HCT116 (cell line): Measurements from ENCODE around the gene LRRC4C. TPM values are rescaled to one million over a fixed set of nuclear protein-coding genes. Genes with fewer than 3 reads are reported as not detected.

Experiments used
- ATAC-seq: fragments of 200-7000 bp; cut with Tn5 transposase; 2 replicates; pipeline ENCODE4 v1.9.1; 2020; ENCODE audit warnings: mild to moderate bottlenecking, moderate library complexity
- BruUV-seq: library from RNA; stranded (reverse); fragments of 400-500 nt; replicated peaks from 2 replicates; lab custom pipeline; 2021; lab: Mats Ljungman, UMichigan
- CTCF ChIA-PET: fragments of 300-600 bp; sonication (Branson Sonifier 250); formaldehyde crosslinking; loops from one replicate; lab custom pipeline; 2021; ENCODE audit warnings: antibody characterized with exemption; lab: Charles Lee
- POLR2A ChIA-PET: fragments of 300-600, 350-600 bp; sonication (Branson Sonifier 250); formaldehyde crosslinking; loops from one replicate; lab custom pipeline; 2021; ENCODE audit warnings: antibody characterized with exemption; lab: Charles Lee
- RAD21 ChIA-PET, 2 experiments: fragments of 300-600 bp; sonication (Branson Sonifier 250); formaldehyde crosslinking; loops; one replicate each; lab custom pipeline; 2023; ENCODE audit warnings: low total read pairs in 2 of 2; ENCODE audit not compliant: uncharacterized antibody in 2 of 2, unreplicated experiment in 2 of 2, low non-redundant PET in 1 of 2; lab: Charles Lee
- DNase-seq: peaks from one replicate; pipeline ENCODE4 v3.0.0-alpha.2; 2010; ENCODE audit warnings: low read depth, low spot score
- H2AFZ ChIP-seq: fragments of 200-600 bp; shearing (Covaris generic), sonication (generic); 2 replicates; pipeline ENCODE4 v1.6.1; 2017; ENCODE audit warnings: low read depth, mixed run types, mixed read lengths, antibody characterized with exemption, low read length; ENCODE audit not compliant: poor library complexity, severe bottlenecking
- H3K27ac ChIP-seq: 2 replicates; pipeline ENCODE4 v1.5.1; 2012; ENCODE audit warnings: low read depth, low read length
- H3K27me3 ChIP-seq: fragments of 200-600 bp; sonication (generic); 2 replicates; pipeline ENCODE4 v1.6.1; 2016; ENCODE audit warnings: mixed run types, low read length, mixed read lengths; ENCODE audit not compliant: insufficient read depth
- H3K36me3 ChIP-seq, 2 experiments: fragments of 200-500 bp in 1 of 2; fragments of 200-600 bp in 1 of 2; sonication (Bioruptor generic) in 1 of 2; sonication (generic) in 1 of 2; 2 replicates each; pipeline versions ENCODE4 v1.5.1 to v1.6.1; 2014 to 2016; ENCODE audit warnings: low read length in 2 of 2, inconsistent platforms in 1 of 2, mixed read lengths in 1 of 2, mixed run types in 1 of 2; ENCODE audit not compliant: insufficient read depth in 2 of 2, control insufficient read depth in 1 of 2
- H3K4me1 ChIP-seq, 2 experiments: fragments of 200-600 bp in 1 of 2; sonication (generic) in 1 of 2; 2 replicates each; pipeline versions ENCODE4 v1.5.1 to v1.6.1; 2012 to 2017; ENCODE audit warnings: low read length in 2 of 2, inconsistent platforms in 1 of 2, mild to moderate bottlenecking in 1 of 2, mixed read lengths in 1 of 2, mixed run types in 1 of 2, moderate library complexity in 1 of 2; ENCODE audit not compliant: insufficient read depth in 2 of 2, control insufficient read depth in 1 of 2
- H3K4me2 ChIP-seq: fragments of 200-600 bp; sonication (generic); 2 replicates; pipeline ENCODE4 v1.6.1; 2017; ENCODE audit warnings: mixed run types, low read length, mixed read lengths
- H3K4me3 ChIP-seq, 2 experiments: fragments of 200-600 bp in 1 of 2; sonication (generic) in 1 of 2; replicated peaks in 1 of 2; 2 replicates each; pipeline ENCODE4 v1.5.1; 2011 to 2016; ENCODE audit warnings: low read length in 2 of 2, control low read depth in 1 of 2, low read depth in 1 of 2, mild to moderate bottlenecking in 1 of 2, mixed read lengths in 1 of 2, mixed run types in 1 of 2
- H3K79me2 ChIP-seq: fragments of 200-600 bp; sonication (generic); 2 replicates; pipeline ENCODE4 v1.6.1; 2017; ENCODE audit warnings: mild to moderate bottlenecking, mixed run types, low read length, moderate library complexity, mixed read lengths; ENCODE audit not compliant: insufficient read depth
- H3K9ac ChIP-seq: fragments of 200-600 bp; sonication (generic); 2 replicates; pipeline ENCODE4 v1.6.1; 2016; ENCODE audit warnings: low read length, mixed read lengths
- H3K9me2 ChIP-seq: fragments of 200-600 bp; sonication (generic), shearing (Covaris generic); 2 replicates; pipeline ENCODE4 v1.6.1; 2017; ENCODE audit warnings: mixed run types, mild to moderate bottlenecking, moderate library complexity; ENCODE audit not compliant: insufficient read depth
- H3K9me3 ChIP-seq, 2 experiments: fragments of 200-500 bp in 1 of 2; fragments of 200-600 bp in 1 of 2; sonication (Bioruptor generic) in 1 of 2; sonication (generic) in 1 of 2; 2 replicates each; pipeline ENCODE4 v1.6.1; 2014 to 2017; ENCODE audit warnings: low read length in 2 of 2, mixed read lengths in 2 of 2, inconsistent platforms in 1 of 2, low read depth in 1 of 2, mild to moderate bottlenecking in 1 of 2, mixed run types in 1 of 2, moderate library complexity in 1 of 2; ENCODE audit not compliant: control insufficient read depth in 1 of 2, insufficient read depth in 1 of 2
- H4K20me1 ChIP-seq: fragments of 200-600 bp; sonication (generic), shearing (Covaris generic); 2 replicates; pipeline ENCODE4 v1.6.1; 2017; ENCODE audit warnings: mixed run types, mild to moderate bottlenecking, moderate library complexity; ENCODE audit not compliant: insufficient read depth
- CBX3 ChIP-seq: IDR thresholded peaks from 2 replicates; pipeline ENCODE4 v1.6.1; 2012; ENCODE audit warnings: low read depth
- EGR1 ChIP-seq: IDR thresholded peaks from 2 replicates; pipeline ENCODE4 v1.6.1; 2012; ENCODE audit warnings: low read depth
- EZH2phosphoT487 ChIP-seq: fragments of 200-600 bp; IDR thresholded peaks from 2 replicates; pipeline ENCODE4 v1.6.1; 2018; ENCODE audit warnings: antibody characterized with exemption, borderline replicate concordance
- FOSL1 ChIP-seq: IDR thresholded peaks from 2 replicates; pipeline ENCODE4 v1.6.1; 2012; ENCODE audit warnings: low read depth
- POLR2A ChIP-seq: IDR thresholded peaks from 2 replicates; pipeline ENCODE4 v1.7.0; 2011; ENCODE audit warnings: borderline replicate concordance; ENCODE audit not compliant: insufficient read depth, insufficient read length; ENCODE audit errors: extremely low read depth
- POLR2AphosphoS5 ChIP-seq: IDR thresholded peaks from 2 replicates; pipeline ENCODE4 v1.6.1; 2011; ENCODE audit warnings: mild to moderate bottlenecking, low read depth, low read length, moderate library complexity
- REST ChIP-seq: IDR thresholded peaks from 2 replicates; pipeline ENCODE4 v1.6.1; 2012; ENCODE audit warnings: low read depth
- SIN3A ChIP-seq: IDR thresholded peaks from 2 replicates; pipeline ENCODE4 v1.6.1; 2012; ENCODE audit warnings: low read depth
- SRF ChIP-seq: IDR thresholded peaks from 2 replicates; pipeline ENCODE4 v1.6.1; 2012; ENCODE audit warnings: low read depth
- YY1 ChIP-seq: IDR thresholded peaks from 2 replicates; pipeline ENCODE4 v1.6.1; 2011; ENCODE audit warnings: low read length, low read depth, moderate library complexity, mild to moderate bottlenecking; ENCODE audit not compliant: insufficient replicate concordance; ENCODE audit errors: extremely low read depth
- ZFX ChIP-seq: fragments of 450-650 bp; IDR thresholded peaks from 2 replicates; pipeline ENCODE4 v1.6.1; 2017
- ZNF274 ChIP-seq: fragments of 200-500 bp; sonication (Bioruptor generic); IDR thresholded peaks from 2 replicates; pipeline ENCODE4 v1.6.1; 2014; ENCODE audit warnings: mild to moderate bottlenecking, low read depth, low read length, inconsistent platforms
- intact Hi-C: fragments of 100-400 bp; cut with micrococcal nuclease; formaldehyde crosslinking; loops from 2 replicates; pipeline ENCODE4 v1.10.0; 2022
- total RNA-seq: library from RNA; stranded (reverse); gene quantifications from one replicate; pipeline ENCODE4 v1.2.1, GENCODE V29; 2021; ENCODE audit not compliant: unreplicated experiment
- TF ChIP-seq, protein P1 (sequence below), 3 experiments: fragments of 200-600 bp in 1 of 3; sonication (generic) in 1 of 3; IDR thresholded peaks in 2 of 3; conservative IDR thresholded peaks in 1 of 3; 2 replicates each; pipeline ENCODE4 v1.5.1; 2012 to 2017; ENCODE audit warnings: low read depth in 2 of 3, low read length in 2 of 3, antibody characterized with exemption in 1 of 3, borderline replicate concordance in 1 of 3, control low read depth in 1 of 3, mild to moderate bottlenecking in 1 of 3, mixed read lengths in 1 of 3, mixed run types in 1 of 3, moderate library complexity in 1 of 3; ENCODE audit not compliant: insufficient read depth in 1 of 3
- TF ChIP-seq, protein P2 (sequence below): IDR thresholded peaks from 2 replicates; pipeline ENCODE4 v1.6.1; 2012

LRRC4C gene
- total RNA-seq, 1 experiment from 2014 or later = not detected

GRCh38 chr11:41383768-41384167 lies 75.7 kb downstream of the LRRC4C start:
- Histone ChIP-seq H3K79me2 (no peaks in the 10 kb centered on the region), H3K9me2 (no peaks in the 10 kb centered on the region), H3K4me2 (no peak overlapping the region), H2AFZ (no peak overlapping the region), H3K9ac (no peak overlapping the region), H3K36me3 (no peaks in the 10 kb centered on the region), H3K4me1 (no peaks in the 10 kb centered on the region)
- no peak for DNase-seq
- ChIA-PET CTCF (no interaction called here), POLR2A (no interaction called here)
- TF ChIP-seq, protein P1, sequence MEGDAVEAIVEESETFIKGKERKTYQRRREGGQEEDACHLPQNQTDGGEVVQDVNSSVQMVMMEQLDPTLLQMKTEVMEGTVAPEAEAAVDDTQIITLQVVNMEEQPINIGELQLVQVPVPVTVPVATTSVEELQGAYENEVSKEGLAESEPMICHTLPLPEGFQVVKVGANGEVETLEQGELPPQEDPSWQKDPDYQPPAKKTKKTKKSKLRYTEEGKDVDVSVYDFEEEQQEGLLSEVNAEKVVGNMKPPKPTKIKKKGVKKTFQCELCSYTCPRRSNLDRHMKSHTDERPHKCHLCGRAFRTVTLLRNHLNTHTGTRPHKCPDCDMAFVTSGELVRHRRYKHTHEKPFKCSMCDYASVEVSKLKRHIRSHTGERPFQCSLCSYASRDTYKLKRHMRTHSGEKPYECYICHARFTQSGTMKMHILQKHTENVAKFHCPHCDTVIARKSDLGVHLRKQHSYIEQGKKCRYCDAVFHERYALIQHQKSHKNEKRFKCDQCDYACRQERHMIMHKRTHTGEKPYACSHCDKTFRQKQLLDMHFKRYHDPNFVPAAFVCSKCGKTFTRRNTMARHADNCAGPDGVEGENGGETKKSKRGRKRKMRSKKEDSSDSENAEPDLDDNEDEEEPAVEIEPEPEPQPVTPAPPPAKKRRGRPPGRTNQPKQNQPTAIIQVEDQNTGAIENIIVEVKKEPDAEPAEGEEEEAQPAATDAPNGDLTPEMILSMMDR (IDR thresholded peaks at IDR 0.05 in 2 of 3, conservative IDR thresholded peaks at IDR 0.05 in 1 of 3; ENCODE audit: borderline replicate concordance in 1 of 3, insufficient read depth in 1 of 3, low read depth in 2 of 3, low read length in 2 of 3) = no peak
- TF ChIP-seq, protein P2, sequence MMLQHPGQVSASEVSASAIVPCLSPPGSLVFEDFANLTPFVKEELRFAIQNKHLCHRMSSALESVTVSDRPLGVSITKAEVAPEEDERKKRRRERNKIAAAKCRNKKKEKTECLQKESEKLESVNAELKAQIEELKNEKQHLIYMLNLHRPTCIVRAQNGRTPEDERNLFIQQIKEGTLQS = no peak
- TF ChIP-seq REST (no peak), POLR2AphosphoS5 (no peak), POLR2A (no peak), FOSL1 (no peak), EGR1 (no peak), ZNF274 (no peak), ZFX (no peak), SRF (no peak), YY1 (no peak), CBX3 (no peak), SIN3A (no peak), EZH2phosphoT487 (no peak)
- TF ChIP-seq, all 23 proteins: peak for 0
- no peaks in the 10 kb centered on the region for H4K20me1 ChIP-seq
- peaks cover 9% of the 10 kb centered on the region in 2 experiments; a peak in 2 of 4 replicates for H3K9me3 ChIP-seq
- intact Hi-C loops = no loop called here
- H3K27ac ChIP-seq = no peak overlapping the region
- no peaks in the 10 kb centered on the region for H3K27me3 ChIP-seq
- ATAC-seq = no peak
- BruUV-seq = no TSS peak
- H3K4me3 ChIP-seq = no peak overlapping the region
- RAD21 ChIA-PET = no interaction called here
